Lower leg skin (tissue), 4 donors: ENCODE measurements around the gene KAZN. TPM values are rescaled to one million over a fixed set of nuclear protein-coding genes. Genes with fewer than 3 reads are reported as not detected.

Experiments
- DNase-seq, 2 donors: peaks; one replicate each; pipeline ENCODE4 v3.0.0-alpha.2; 2019; ENCODE audit warnings: low spot score in 2 of 2
- H3K4me3 ChIP-seq: fragments of 200-600 bp; sonication (generic); 2 replicates; pipeline ENCODE4 v1.5.1; 2017; ENCODE audit warnings: mild to moderate bottlenecking, low read depth; ENCODE audit not compliant: poor library complexity, severe bottlenecking
- POLR2A ChIP-seq, 2 donors: fragments of 450-650 bp; IDR thresholded peaks; one replicate each; pipeline ENCODE4 v1.6.1; 2016 to 2017; ENCODE audit warnings: antibody characterized with exemption in 2 of 2, mild to moderate bottlenecking in 1 of 2, moderate library complexity in 1 of 2
- WGBS, 2 donors: methylation state at CpG; one replicate each; pipeline ENCODE4 v1.1.5; 2018; 5-methylcytosine and 5-hydroxymethylcytosine counted together
- intact Hi-C: fragments of 100-400 bp; cut with DNase I; formaldehyde crosslinking; loops from one replicate; pipeline ENCODE4 v1.15.0; 2023; ENCODE audit warnings: low total_unique reads
- total RNA-seq, 4 donors: library from RNA; depleted of rRNA; stranded (reverse); fragments of >200 nt; gene quantifications; one replicate each; pipeline ENCODE4 v1.1.0, GENCODE V29; 2016
- TF ChIP-seq, protein P1 (sequence below), 3 donors: fragments of 450-650 bp; IDR thresholded peaks; one replicate each; pipeline ENCODE4 v1.5.1; 2016; ENCODE audit warnings: antibody characterized with exemption in 3 of 3, mild to moderate bottlenecking in 3 of 3, moderate library complexity in 2 of 3

The KAZN gene
- total RNA-seq, 4 donors from 2014 or later, result 21.4 to 36.0 (median 28.4) TPM

DNA sequence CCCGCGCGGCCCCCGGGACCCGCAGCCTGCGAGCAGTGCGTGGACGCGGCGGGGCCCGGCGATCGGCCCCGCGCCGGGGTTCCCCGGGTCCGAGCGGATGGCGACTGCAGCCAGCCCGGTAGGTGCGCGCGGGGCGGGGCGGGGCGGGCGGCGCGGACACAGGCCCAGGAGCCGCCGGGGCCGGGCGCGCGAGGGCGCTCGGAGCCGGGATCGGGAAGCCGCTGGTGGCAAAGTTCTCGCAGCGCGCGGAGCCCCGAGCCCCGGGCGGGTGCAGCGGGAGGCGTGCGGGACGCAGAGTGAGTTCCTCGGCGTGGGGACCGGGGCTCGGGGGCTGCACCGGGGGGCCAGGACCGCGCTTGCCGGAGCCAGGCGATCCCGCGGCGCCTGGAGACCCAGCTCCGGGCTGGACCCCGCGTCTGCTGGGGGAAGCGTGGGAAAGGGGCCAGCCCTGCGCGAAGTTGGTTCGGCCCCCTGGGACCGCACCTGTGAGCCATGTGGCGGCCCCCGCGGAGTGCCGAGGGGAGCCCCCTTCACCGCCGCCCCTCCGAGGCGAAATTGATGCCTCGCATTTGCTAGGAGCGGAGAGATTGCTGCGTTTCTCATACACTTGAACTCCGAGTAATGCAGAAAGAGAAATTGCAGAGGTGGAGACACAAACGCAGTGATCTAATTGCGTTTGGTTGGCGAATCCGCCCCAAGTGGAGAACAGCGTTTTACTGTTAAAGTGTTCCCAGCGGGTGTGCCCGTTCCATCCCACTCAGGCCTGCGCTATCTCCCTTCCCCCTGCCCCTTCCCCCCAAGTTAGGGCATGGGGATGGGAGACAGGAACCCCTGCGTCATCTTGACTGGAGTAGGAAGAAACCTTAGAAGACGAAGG lies 326.2 kb downstream of the KAZN start:
- 0 to 1% methylated on average over 25 to 35 of the region's 94 CpGs for WGBS, 2 donors
- intact Hi-C loops, result loop anchor here (5.0 kb wide), 1 partner anchor 103 kb away; no protein-coding TSS in a partner anchor
- peak overlapping the region; percentile 49 for H3K4me3 ChIP-seq
- TF ChIP-seq, protein P1, sequence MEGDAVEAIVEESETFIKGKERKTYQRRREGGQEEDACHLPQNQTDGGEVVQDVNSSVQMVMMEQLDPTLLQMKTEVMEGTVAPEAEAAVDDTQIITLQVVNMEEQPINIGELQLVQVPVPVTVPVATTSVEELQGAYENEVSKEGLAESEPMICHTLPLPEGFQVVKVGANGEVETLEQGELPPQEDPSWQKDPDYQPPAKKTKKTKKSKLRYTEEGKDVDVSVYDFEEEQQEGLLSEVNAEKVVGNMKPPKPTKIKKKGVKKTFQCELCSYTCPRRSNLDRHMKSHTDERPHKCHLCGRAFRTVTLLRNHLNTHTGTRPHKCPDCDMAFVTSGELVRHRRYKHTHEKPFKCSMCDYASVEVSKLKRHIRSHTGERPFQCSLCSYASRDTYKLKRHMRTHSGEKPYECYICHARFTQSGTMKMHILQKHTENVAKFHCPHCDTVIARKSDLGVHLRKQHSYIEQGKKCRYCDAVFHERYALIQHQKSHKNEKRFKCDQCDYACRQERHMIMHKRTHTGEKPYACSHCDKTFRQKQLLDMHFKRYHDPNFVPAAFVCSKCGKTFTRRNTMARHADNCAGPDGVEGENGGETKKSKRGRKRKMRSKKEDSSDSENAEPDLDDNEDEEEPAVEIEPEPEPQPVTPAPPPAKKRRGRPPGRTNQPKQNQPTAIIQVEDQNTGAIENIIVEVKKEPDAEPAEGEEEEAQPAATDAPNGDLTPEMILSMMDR (IDR thresholded peaks at IDR 0.05), result no peak
- TF ChIP-seq POLR2A (IDR thresholded peaks at IDR 0.05), result no peak
- no peak for DNase-seq

DNA sequence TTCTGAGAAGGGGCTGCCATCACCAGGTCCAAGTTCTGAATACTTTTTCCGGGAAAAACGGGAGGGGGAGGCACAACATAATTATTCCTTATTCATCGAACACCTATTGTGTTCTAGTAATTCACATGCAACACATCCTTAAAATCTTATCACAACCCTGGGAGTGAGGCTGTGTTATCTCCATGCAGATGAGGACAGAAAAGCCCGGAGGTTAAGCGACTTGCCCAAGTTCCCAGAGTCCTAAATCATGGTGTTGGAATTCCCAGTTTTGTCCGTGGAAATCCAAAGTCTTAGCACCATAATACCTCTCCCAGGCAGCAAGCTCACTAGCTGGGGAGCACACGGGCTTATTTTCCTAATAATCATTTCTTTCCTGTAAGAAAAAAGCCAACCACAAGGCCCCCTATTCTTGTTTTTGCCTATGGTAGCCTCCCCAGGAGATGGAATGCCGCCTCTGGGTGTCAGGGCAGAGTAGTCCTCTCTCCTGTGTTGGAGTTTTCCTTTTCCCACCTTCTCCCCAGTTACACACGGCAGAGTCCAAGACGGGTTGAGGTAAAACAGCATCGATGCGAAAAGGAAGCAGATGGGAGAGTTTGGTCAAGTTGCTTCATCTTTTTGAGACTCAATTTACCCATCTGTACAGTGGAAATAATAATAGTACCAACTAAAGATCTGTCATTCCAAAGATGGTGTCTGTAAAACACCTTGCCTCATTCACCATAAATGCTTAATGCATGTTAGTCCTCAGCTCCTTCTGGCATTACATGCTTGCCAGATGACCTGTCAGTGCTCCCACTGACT lies 327.1 kb downstream of the KAZN start:
- WGBS, 2 donors, result 48 to 51% methylated on average over 12 of the region's 12 CpGs

DNA sequence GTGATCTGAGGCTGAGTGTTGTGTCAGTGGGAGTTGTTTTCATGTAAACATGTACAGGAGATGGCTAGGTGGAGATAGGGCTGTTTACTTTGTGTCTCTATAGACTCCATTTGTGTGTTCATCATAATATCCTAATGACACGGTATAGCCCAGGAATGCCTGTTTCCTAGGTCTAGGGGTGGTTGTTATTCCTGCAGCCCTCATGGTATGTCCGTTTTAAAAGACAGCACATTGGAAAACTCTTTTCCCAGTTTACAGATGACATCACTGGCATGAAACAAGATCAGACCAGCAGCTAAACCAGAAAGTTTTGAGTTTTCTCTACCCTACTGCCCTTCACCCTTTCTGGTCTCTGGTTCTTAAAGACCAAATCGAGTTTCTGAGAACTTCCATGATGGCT lies 327.7 kb downstream of the KAZN start:
- TF ChIP-seq, protein P1 (IDR thresholded peaks at IDR 0.05), result no peak
- TF ChIP-seq POLR2A (IDR thresholded peaks at IDR 0.05), result no peak
- DNase-seq, result no peak
- 60% methylated on average over 3 of the region's 3 CpGs for WGBS, 2 donors
- intact Hi-C loops, result no loop called here
- H3K4me3 ChIP-seq, result no peak overlapping the region

More for the DNA sequence above, 327.1 kb downstream of the KAZN start:
- H3K4me3 ChIP-seq, result peak overlapping the region; percentile 49
- intact Hi-C loops, result no loop called here
- TF ChIP-seq, protein P1 (IDR thresholded peaks at IDR 0.05), result no peak
- no peak for TF ChIP-seq POLR2A (IDR thresholded peaks at IDR 0.05)
- no peak for DNase-seq

DNA sequence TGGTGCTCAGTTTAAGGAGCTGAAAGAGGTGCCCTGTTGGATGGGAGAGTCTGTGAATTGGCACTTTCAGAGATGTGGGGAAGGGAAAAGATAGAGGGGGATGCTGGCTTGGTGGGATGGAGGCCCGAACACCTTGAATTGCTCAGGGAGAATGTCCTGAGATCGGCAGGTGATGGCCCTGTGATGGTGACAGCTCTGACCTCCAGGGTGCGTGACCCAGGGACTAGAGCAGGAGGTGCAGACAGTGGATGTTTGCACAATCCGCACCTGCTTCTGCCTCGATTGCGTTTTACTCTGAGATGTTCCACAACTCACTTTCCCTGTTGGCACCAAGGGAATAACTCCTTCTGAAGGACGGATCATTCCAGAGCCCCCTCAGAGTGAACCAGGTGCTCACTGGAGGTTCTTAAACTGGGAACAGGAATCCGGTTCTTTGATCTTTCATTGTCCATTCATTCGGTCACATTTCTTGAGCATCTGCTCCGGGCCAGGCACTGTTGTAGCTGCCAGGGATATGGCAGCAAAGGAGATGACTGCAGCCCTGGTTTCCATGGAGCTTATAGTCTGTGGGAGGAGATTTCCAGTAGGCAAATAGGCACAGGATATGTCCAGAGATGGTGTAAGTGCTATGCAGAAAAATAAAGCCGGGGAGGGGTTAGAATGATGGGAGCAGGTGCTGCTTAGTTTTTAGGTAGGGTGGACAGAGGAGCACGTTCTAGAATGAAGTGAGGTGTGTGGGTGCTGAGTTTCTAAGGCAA lies 328.5 kb downstream of the KAZN start:
- 87 to 91% methylated on average over 12 of the region's 12 CpGs for WGBS, 2 donors
- intact Hi-C loops, result no loop called here

DNA sequence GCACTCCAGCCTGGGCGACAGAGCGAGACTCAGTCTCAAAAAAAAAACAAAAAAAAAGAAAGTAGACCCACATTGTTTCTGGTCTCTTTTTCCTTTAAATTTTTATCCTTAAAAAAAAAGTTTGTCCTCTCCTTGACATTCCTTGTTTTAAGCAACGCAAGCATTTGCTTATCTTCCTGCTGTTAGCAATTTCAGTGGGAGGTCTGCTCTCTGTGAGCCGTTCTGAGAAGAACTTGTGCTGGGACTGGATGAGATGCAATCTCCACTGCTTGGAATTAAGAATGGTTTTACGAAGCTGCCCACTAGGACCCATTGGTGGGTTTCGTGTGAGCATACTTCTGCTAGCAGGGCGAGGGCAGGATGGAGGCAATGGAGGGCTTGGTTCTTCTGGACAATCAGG lies 329.9 kb downstream of the KAZN start:
- intact Hi-C loops, result no loop called here
- no peak overlapping the region for H3K4me3 ChIP-seq
- TF ChIP-seq, protein P1 (IDR thresholded peaks at IDR 0.05), result no peak
- TF ChIP-seq POLR2A (IDR thresholded peaks at IDR 0.05), result no peak
- 86 to 89% methylated on average over 7 of the region's 7 CpGs for WGBS, 2 donors
- no peak for DNase-seq

More for the DNA sequence above, 328.5 kb downstream of the KAZN start:
- TF ChIP-seq, protein P1 (IDR thresholded peaks at IDR 0.05), result no peak
- TF ChIP-seq POLR2A (IDR thresholded peaks at IDR 0.05), result no peak
- H3K4me3 ChIP-seq, result no peak overlapping the region
- no peak for DNase-seq
